Nephron (organoid): ENCODE measurements around the gene DLST.

ENCODE experiments used
- H3K27ac Mint-ChIP-seq, 3 experiments: 2 replicates each; pipeline ENCODE4 v1.8.0; 2020; ENCODE audit warnings: mixed read lengths in 3 of 3, mild to moderate bottlenecking in 2 of 3, moderate library complexity in 1 of 3
- H3K27me3 Mint-ChIP-seq: 2 replicates; pipeline ENCODE4 v1.8.0; 2021; ENCODE audit warnings: low read depth, mild to moderate bottlenecking, moderate library complexity, mixed read lengths
- H3K36me3 Mint-ChIP-seq: 2 replicates; pipeline ENCODE4 v1.8.0; 2020; ENCODE audit warnings: low read depth, mixed read lengths
- H3K4me1 Mint-ChIP-seq: 2 replicates; pipeline ENCODE4 v1.8.0; 2020; ENCODE audit warnings: mixed read lengths
- H3K4me3 Mint-ChIP-seq, 3 experiments: 2 replicates each; pipeline ENCODE4 v1.8.0; 2020; ENCODE audit warnings: mild to moderate bottlenecking in 3 of 3, mixed read lengths in 3 of 3, moderate library complexity in 2 of 3
- H3K9me3 Mint-ChIP-seq: 2 replicates; pipeline ENCODE4 v1.8.0; 2020; ENCODE audit warnings: mixed read lengths
- CTCF ChIP-seq, 3 experiments: fragments of 200-600 bp; sonication (generic); IDR thresholded peaks; one replicate each; pipeline ENCODE4 v1.5.0; 2021; ENCODE audit warnings: antibody characterized with exemption in 3 of 3; ENCODE audit not compliant: unreplicated experiment in 3 of 3

The DLST gene

GRCh38 chr14:74942181-74942580, 60.5 kb downstream of the DLST start:
- Mint-ChIP-seq H3K4me3 (no peak overlapping the region), H3K27ac (peak overlapping the region; percentile 44 to 55 (median 53)), H3K9me3 (no peaks in the 10 kb centered on the region), H3K36me3 (peaks cover 13% of the 10 kb centered on the region), H3K27me3 (peaks cover 3% of the 10 kb centered on the region), H3K4me1 (peaks cover 50% of the 10 kb centered on the region)
- no peak for TF ChIP-seq CTCF (IDR thresholded peaks at IDR 0.05; ENCODE audit: unreplicated experiment in 3 of 3)

DNA sequence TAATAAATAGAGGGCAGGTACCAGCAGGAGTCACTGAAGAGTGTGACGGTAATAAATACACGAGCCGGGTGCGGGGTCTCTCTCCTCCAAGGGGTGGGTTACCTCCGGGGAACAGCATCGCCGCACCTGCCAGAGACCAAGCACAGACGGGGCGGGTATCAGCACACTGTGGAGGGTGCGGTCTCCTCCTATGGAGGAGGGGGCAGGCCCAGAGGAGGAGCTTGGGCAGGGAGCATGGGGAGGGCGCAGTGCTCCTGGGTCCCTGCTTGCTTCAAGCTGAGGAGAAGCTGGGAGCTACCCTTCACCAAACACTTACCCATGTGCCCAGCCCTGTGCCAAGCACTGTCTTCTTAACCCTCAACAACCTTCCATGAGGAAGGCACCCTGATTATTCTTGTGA, 60.9 kb downstream of the DLST start:
- Mint-ChIP-seq H3K27me3 (peaks cover 3% of the 10 kb centered on the region), H3K4me1 (peaks cover 49% of the 10 kb centered on the region), H3K27ac (no peak overlapping the region), H3K4me3 (no peak overlapping the region), H3K9me3 (no peaks in the 10 kb centered on the region), H3K36me3 (peaks cover 13% of the 10 kb centered on the region)
- TF ChIP-seq CTCF (IDR thresholded peaks at IDR 0.05; ENCODE audit: unreplicated experiment in 3 of 3) = no peak

GRCh38 chr14:74945261-74945851, 63.6 kb downstream of the DLST start:
- no peak overlapping the region for H3K27ac Mint-ChIP-seq
- H3K9me3 Mint-ChIP-seq = no peaks in the 10 kb centered on the region
- no peaks in the 10 kb centered on the region for H3K27me3 Mint-ChIP-seq
- peak; percentile 37 to 63 (median 46) for TF ChIP-seq CTCF (IDR thresholded peaks at IDR 0.05; ENCODE audit: unreplicated experiment in 3 of 3)
- no peak overlapping the region for H3K4me3 Mint-ChIP-seq
- H3K4me1 Mint-ChIP-seq = peaks cover 42% of the 10 kb centered on the region
- H3K36me3 Mint-ChIP-seq = peaks cover 20% of the 10 kb centered on the region

GRCh38 chr14:74945852-74946658, 64.3 kb downstream of the DLST start:
- H3K27ac Mint-ChIP-seq = peak overlapping the region; percentile 9 to 42 (median 34)

GRCh38 chr14:74946659-74947281, 65.1 kb downstream of the DLST start:
- TF ChIP-seq CTCF (IDR thresholded peaks at IDR 0.05; ENCODE audit: unreplicated experiment in 3 of 3) = peak in 1 of 3 experiments; percentile 7
- peaks cover 47% of the 10 kb centered on the region for H3K4me1 Mint-ChIP-seq
- no peaks in the 10 kb centered on the region for H3K9me3 Mint-ChIP-seq
- H3K27me3 Mint-ChIP-seq = peaks cover 4% of the 10 kb centered on the region
- peaks cover 16% of the 10 kb centered on the region for H3K36me3 Mint-ChIP-seq
- no peak overlapping the region for H3K4me3 Mint-ChIP-seq
- peak overlapping the region in 2 of 3 experiments; percentile 34 to 42 for H3K27ac Mint-ChIP-seq

More at GRCh38 chr14:74945852-74946658, 64.3 kb downstream of the DLST start:
- Mint-ChIP-seq H3K4me1 (peaks cover 47% of the 10 kb centered on the region), H3K27me3 (peaks cover under 1% of the 10 kb centered on the region), H3K36me3 (peaks cover 20% of the 10 kb centered on the region), H3K9me3 (no peaks in the 10 kb centered on the region), H3K4me3 (no peak overlapping the region)
- peak; percentile 92 to 95 (median 92) for TF ChIP-seq CTCF (IDR thresholded peaks at IDR 0.05; ENCODE audit: unreplicated experiment in 3 of 3)
